Liver (tissue), 9 donors: Measurements from ENCODE around the gene EXOC7. TPM values are rescaled to one million over a fixed set of nuclear protein-coding genes. Genes with fewer than 3 reads are reported as not detected.

Source experiments
- DNase-seq: peaks from one replicate; pipeline ENCODE4 v3.0.0-alpha.2; 2017; ENCODE audit warnings: low spot score
- H3K27ac ChIP-seq, 2 donors: one replicate each; pipeline ENCODE4 v1.7.0; 2013; ENCODE audit warnings: inconsistent platforms in 2 of 2, low read length in 2 of 2, control low read depth in 1 of 2, low read depth in 1 of 2, mild to moderate bottlenecking in 1 of 2
- H3K27me3 ChIP-seq, 4 donors: one replicate each; pipeline versions ENCODE4 v1.6.1 to v1.7.0; 2013; ENCODE audit warnings: low read length in 3 of 4, inconsistent platforms in 1 of 4, mild to moderate bottlenecking in 1 of 4, moderate library complexity in 1 of 4; ENCODE audit not compliant: control insufficient read depth in 4 of 4, insufficient read depth in 4 of 4
- H3K36me3 ChIP-seq, 4 donors: one replicate each; pipeline versions ENCODE4 v1.6.1 to v1.7.0; 2013; ENCODE audit warnings: low read length in 3 of 4, mild to moderate bottlenecking in 3 of 4, low read depth in 1 of 4, moderate library complexity in 1 of 4; ENCODE audit not compliant: control insufficient read depth in 4 of 4, insufficient read depth in 3 of 4
- H3K4me1 ChIP-seq, 4 donors: one replicate each; pipeline versions ENCODE4 v1.6.1 to v1.7.0; 2013; ENCODE audit warnings: low read length in 3 of 4, mild to moderate bottlenecking in 3 of 4, moderate library complexity in 1 of 4; ENCODE audit not compliant: control insufficient read depth in 4 of 4, insufficient read depth in 4 of 4
- H3K4me3 ChIP-seq, 3 donors: one replicate each; pipeline versions ENCODE4 v1.6.1 to v1.7.0; 2013; ENCODE audit warnings: low read length in 3 of 3, control low read depth in 1 of 3, low read depth in 1 of 3, mild to moderate bottlenecking in 1 of 3
- H3K9ac ChIP-seq, 2 donors: one replicate each; pipeline ENCODE4 v1.7.0; 2013; ENCODE audit warnings: low read length in 2 of 2, mild to moderate bottlenecking in 2 of 2, moderate library complexity in 2 of 2, control low read depth in 1 of 2, low read depth in 1 of 2
- H3K9me3 ChIP-seq, 4 donors: one replicate each; pipeline versions ENCODE4 v1.6.1 to v1.7.0; 2013; ENCODE audit warnings: low read length in 3 of 4; ENCODE audit not compliant: control insufficient read depth in 4 of 4
- EGR1 ChIP-seq, 2 donors: IDR thresholded peaks; 2 replicates each; pipeline ENCODE4 v1.6.1; 2016 to 2018; ENCODE audit warnings: antibody characterized with exemption in 2 of 2, low read depth in 2 of 2
- FOXA1 ChIP-seq: IDR thresholded peaks from 2 replicates; pipeline ENCODE4 v1.6.1; 2016; ENCODE audit warnings: antibody characterized with exemption
- FOXA2 ChIP-seq: IDR thresholded peaks from 2 replicates; pipeline ENCODE4 v1.6.1; 2016; ENCODE audit warnings: antibody characterized with exemption
- GABPA ChIP-seq, 2 donors: IDR thresholded peaks in 1 of 2; conservative IDR thresholded peaks in 1 of 2; 2 replicates each; pipeline ENCODE4 v1.6.1; 2016; ENCODE audit warnings: antibody characterized with exemption in 2 of 2, mild to moderate bottlenecking in 1 of 2, moderate library complexity in 1 of 2
- HNF4G ChIP-seq: IDR thresholded peaks from 2 replicates; pipeline ENCODE4 v1.6.1; 2016; ENCODE audit warnings: antibody characterized with exemption
- JUND ChIP-seq, 2 donors: IDR thresholded peaks; 2 replicates each; pipeline ENCODE4 v1.6.1; 2016; ENCODE audit warnings: antibody characterized with exemption in 2 of 2
- NR2F2 ChIP-seq: IDR thresholded peaks from 2 replicates; pipeline ENCODE4 v1.6.1; 2016; ENCODE audit warnings: antibody characterized with exemption
- RAD21 ChIP-seq, 2 donors: IDR thresholded peaks; 2 replicates each; pipeline ENCODE4 v1.6.1; 2016; ENCODE audit warnings: antibody characterized with exemption in 2 of 2, mild to moderate bottlenecking in 2 of 2
- RXRA ChIP-seq, 2 donors: IDR thresholded peaks; 2 replicates each; pipeline ENCODE4 v1.6.1; 2017 to 2018; ENCODE audit warnings: antibody characterized with exemption in 2 of 2, mild to moderate bottlenecking in 1 of 2
- SP1 ChIP-seq: IDR thresholded peaks from 2 replicates; pipeline ENCODE4 v1.6.1; 2018; ENCODE audit warnings: antibody characterized with exemption, mild to moderate bottlenecking
- TAF1 ChIP-seq: conservative IDR thresholded peaks from 2 replicates; pipeline ENCODE4 v1.6.1; 2016; ENCODE audit warnings: antibody characterized with exemption, mild to moderate bottlenecking
- YY1 ChIP-seq: IDR thresholded peaks from 2 replicates; pipeline ENCODE4 v1.6.1; 2016; ENCODE audit warnings: antibody characterized with exemption, mild to moderate bottlenecking
- WGBS: extraction: QIAGEN DNeasy Blood & Tissue Kit; methylation state at CpG from one replicate; pipeline ENCODE4 v1.1.7; 2013; 5-methylcytosine and 5-hydroxymethylcytosine counted together
- polyA plus RNA-seq, 2 donors: library from polyadenylated mRNA; stranded (reverse) in 1 of 2; unstranded in 1 of 2; fragments of 200-250 nt in 1 of 2; fragments of >200 nt in 1 of 2; fragmentation: Nextera tagmentation in 1 of 2; extraction: Ambion mirVana in 1 of 2; gene quantifications; one replicate each; pipeline versions ENCODE4 v1.2.1 to v1.2.3, GENCODE V29; 2013 to 2015
- total RNA-seq, 2 donors: library from RNA; depleted of rRNA; stranded (reverse); fragments of >200 nt; gene quantifications; one replicate each; pipeline ENCODE4 v1.2.3, GENCODE V29; 2014
- TF ChIP-seq, protein P1 (sequence below): IDR thresholded peaks from 2 replicates; pipeline ENCODE4 v1.6.1; 2016; ENCODE audit warnings: antibody characterized with exemption
- TF ChIP-seq, protein P2 (sequence below): IDR thresholded peaks from 2 replicates; pipeline ENCODE4 v1.6.1; 2016; ENCODE audit warnings: antibody characterized with exemption
- TF ChIP-seq, protein P3 (sequence below): IDR thresholded peaks from 2 replicates; pipeline ENCODE4 v1.6.1; 2016; ENCODE audit warnings: antibody characterized with exemption, mild to moderate bottlenecking
- TF ChIP-seq, protein P4 (sequence below): fragments of 150-350 bp; IDR thresholded peaks from 2 replicates; pipeline ENCODE4 v1.5.1; 2017; ENCODE audit warnings: improper control_type of control experiment, low read depth, low read length; ENCODE audit not compliant: missing input control
- donor health status: healthy.
- donor health status: healthy.
- donor health status: healthy.
- donor health status: healthy.
- donor health status: healthy.

Gene EXOC7
- total and polyA plus RNA-seq, 4 donors, result 28.0 to 64.8 (median 38.2) TPM

DNA sequence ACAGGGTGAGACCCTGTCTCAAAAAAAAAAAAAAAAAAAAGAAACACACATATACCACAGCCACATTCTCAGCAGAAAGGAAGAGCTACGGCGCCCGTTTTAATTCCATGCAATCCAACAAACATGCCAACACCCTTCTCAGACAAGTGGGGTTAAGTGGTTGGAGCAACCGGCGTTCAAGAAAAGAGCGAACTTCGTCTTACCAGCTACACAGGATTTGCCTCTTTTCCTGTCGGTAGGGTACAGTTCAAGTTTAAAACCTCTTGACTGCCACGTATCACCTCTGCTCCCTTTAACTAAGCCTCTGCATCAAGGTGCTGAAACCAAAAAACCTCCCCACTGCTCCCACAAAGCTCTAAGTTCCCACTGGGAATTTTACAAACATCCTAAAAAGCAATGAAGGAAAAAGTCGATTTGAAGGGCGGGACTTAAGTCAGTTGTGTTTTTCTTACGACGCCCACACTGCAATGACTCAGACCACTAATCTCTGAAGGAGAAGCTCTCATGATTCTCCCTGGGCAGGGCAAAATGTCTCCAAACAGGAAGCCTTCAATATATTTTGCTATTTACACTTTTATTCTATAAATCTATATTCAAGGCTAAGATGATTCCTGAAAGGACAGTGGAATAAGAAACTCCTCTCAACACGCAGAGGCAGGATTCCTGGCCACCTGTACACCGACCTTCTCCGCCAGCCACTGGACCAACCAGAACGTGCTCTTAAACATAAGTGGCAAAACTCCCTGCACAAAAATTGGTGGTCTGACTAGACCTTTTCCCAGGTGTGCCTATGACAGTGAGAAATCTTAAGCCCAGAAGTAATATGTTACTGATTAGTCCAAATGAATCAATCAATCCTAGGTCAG lies 50.1 kb downstream of the EXOC7 start:
- no peak for DNase-seq
- H3K36me3 ChIP-seq, result peaks cover 26 to 79% (median 54%) of the 10 kb centered on the region in 4 donors
- no peak overlapping the region for H3K4me3 ChIP-seq
- no peak overlapping the region for H3K9ac ChIP-seq
- no peaks in the 10 kb centered on the region for H3K9me3 ChIP-seq
- TF ChIP-seq YY1 (no peak), NR2F2 (no peak), SP1 (no peak), RAD21 (IDR thresholded peaks at IDR 0.05) (no peak), HNF4G (no peak), FOXA2 (no peak), FOXA1 (no peak), TAF1 (no peak), JUND (IDR thresholded peaks at IDR 0.05) (no peak), RXRA (IDR thresholded peaks at IDR 0.05) (no peak), EGR1 (IDR thresholded peaks at IDR 0.05; ENCODE audit: low read depth in 2 of 2) (no peak)
- TF ChIP-seq, protein P1, sequence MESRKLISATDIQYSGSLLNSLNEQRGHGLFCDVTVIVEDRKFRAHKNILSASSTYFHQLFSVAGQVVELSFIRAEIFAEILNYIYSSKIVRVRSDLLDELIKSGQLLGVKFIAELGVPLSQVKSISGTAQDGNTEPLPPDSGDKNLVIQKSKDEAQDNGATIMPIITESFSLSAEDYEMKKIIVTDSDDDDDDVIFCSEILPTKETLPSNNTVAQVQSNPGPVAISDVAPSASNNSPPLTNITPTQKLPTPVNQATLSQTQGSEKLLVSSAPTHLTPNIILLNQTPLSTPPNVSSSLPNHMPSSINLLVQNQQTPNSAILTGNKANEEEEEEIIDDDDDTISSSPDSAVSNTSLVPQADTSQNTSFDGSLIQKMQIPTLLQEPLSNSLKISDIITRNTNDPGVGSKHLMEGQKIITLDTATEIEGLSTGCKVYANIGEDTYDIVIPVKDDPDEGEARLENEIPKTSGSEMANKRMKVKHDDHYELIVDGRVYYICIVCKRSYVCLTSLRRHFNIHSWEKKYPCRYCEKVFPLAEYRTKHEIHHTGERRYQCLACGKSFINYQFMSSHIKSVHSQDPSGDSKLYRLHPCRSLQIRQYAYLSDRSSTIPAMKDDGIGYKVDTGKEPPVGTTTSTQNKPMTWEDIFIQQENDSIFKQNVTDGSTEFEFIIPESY, result no peak
- TF ChIP-seq, protein P2, sequence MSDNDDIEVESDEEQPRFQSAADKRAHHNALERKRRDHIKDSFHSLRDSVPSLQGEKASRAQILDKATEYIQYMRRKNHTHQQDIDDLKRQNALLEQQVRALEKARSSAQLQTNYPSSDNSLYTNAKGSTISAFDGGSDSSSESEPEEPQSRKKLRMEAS, result no peak
- TF ChIP-seq, protein P3, sequence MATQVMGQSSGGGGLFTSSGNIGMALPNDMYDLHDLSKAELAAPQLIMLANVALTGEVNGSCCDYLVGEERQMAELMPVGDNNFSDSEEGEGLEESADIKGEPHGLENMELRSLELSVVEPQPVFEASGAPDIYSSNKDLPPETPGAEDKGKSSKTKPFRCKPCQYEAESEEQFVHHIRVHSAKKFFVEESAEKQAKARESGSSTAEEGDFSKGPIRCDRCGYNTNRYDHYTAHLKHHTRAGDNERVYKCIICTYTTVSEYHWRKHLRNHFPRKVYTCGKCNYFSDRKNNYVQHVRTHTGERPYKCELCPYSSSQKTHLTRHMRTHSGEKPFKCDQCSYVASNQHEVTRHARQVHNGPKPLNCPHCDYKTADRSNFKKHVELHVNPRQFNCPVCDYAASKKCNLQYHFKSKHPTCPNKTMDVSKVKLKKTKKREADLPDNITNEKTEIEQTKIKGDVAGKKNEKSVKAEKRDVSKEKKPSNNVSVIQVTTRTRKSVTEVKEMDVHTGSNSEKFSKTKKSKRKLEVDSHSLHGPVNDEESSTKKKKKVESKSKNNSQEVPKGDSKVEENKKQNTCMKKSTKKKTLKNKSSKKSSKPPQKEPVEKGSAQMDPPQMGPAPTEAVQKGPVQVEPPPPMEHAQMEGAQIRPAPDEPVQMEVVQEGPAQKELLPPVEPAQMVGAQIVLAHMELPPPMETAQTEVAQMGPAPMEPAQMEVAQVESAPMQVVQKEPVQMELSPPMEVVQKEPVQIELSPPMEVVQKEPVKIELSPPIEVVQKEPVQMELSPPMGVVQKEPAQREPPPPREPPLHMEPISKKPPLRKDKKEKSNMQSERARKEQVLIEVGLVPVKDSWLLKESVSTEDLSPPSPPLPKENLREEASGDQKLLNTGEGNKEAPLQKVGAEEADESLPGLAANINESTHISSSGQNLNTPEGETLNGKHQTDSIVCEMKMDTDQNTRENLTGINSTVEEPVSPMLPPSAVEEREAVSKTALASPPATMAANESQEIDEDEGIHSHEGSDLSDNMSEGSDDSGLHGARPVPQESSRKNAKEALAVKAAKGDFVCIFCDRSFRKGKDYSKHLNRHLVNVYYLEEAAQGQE, result no peak
- TF ChIP-seq, protein P4, sequence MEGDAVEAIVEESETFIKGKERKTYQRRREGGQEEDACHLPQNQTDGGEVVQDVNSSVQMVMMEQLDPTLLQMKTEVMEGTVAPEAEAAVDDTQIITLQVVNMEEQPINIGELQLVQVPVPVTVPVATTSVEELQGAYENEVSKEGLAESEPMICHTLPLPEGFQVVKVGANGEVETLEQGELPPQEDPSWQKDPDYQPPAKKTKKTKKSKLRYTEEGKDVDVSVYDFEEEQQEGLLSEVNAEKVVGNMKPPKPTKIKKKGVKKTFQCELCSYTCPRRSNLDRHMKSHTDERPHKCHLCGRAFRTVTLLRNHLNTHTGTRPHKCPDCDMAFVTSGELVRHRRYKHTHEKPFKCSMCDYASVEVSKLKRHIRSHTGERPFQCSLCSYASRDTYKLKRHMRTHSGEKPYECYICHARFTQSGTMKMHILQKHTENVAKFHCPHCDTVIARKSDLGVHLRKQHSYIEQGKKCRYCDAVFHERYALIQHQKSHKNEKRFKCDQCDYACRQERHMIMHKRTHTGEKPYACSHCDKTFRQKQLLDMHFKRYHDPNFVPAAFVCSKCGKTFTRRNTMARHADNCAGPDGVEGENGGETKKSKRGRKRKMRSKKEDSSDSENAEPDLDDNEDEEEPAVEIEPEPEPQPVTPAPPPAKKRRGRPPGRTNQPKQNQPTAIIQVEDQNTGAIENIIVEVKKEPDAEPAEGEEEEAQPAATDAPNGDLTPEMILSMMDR, result no peak
- no peaks in the 10 kb centered on the region for H3K4me1 ChIP-seq
- no peaks in the 10 kb centered on the region for H3K27me3 ChIP-seq
- WGBS, result 93% methylated on average over 17 of the region's 17 CpGs
- no peak overlapping the region for H3K27ac ChIP-seq

DNA sequence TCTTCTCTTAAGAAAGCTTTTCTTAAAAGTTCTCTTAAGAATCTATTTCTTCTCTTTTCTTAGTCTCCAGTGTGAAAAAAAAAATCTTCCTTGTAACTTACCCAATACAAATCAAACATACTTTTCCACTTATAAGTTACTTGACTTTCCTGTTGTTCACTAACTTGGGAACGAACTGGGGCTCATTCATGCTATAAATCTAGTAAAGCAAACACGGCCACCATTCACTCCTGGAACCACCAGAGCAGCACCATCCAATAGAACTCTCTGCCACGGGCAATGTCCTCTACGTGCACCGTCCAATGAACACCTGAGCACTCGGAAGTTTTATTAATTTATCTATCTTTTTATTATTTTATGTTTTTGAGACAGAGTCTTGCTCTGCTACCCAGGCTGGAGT lies 52.0 kb downstream of the EXOC7 start:
- Histone ChIP-seq H3K27ac (no peak overlapping the region), H3K36me3 (peaks cover 19 to 77% (median 53%) of the 10 kb centered on the region in 4 donors), H3K4me1 (no peaks in the 10 kb centered on the region), H3K4me3 (no peak overlapping the region), H3K9ac (no peak overlapping the region), H3K9me3 (no peaks in the 10 kb centered on the region), H3K27me3 (no peaks in the 10 kb centered on the region)
- WGBS, result 87% methylated on average over 6 of the region's 6 CpGs
- DNase-seq, result no peak
- TF ChIP-seq SP1 (no peak), RXRA (IDR thresholded peaks at IDR 0.05) (no peak), GABPA (IDR thresholded peaks at IDR 0.05 in 1 of 2, conservative IDR thresholded peaks at IDR 0.05 in 1 of 2) (no peak), FOXA2 (no peak), FOXA1 (no peak), JUND (IDR thresholded peaks at IDR 0.05) (no peak), NR2F2 (no peak)
- TF ChIP-seq, protein P3, result no peak
- TF ChIP-seq, protein P1, result no peak
